ENCODE results near the gene PGAP3. TPM values are rescaled to one million over a fixed set of nuclear protein-coding genes. Genes with fewer than 3 reads are reported as not detected.

The PGAP3 gene
- total RNA-seq, 1 donor from 2014 or later = 12.2 TPM

- Mint-ChIP-seq H3K27me3 (ENCODE audit: low read depth, unreplicated experiment) (no peaks in the 10 kb centered on the region), H3K4me3 (ENCODE audit: unreplicated experiment) (peak overlapping the region; percentile 17), H3K4me1 (ENCODE audit: low read depth, unreplicated experiment) (peaks cover 18% of the 10 kb centered on the region), H3K36me3 (ENCODE audit: low read depth, unreplicated experiment) (peaks cover 6% of the 10 kb centered on the region), H3K9me3 (ENCODE audit: unreplicated experiment) (no peaks in the 10 kb centered on the region), H3K27ac (ENCODE audit: unreplicated experiment) (no peak overlapping the region)
- FAIRE-seq (no peak), DNase-seq (ENCODE audit: low read depth) (no peak)
- TF ChIP-seq EZH2 (IDR thresholded peaks at IDR 0.05; ENCODE audit: insufficient read depth, low read length) = no peak
- TF ChIP-seq CTCF (IDR thresholded peaks at IDR 0.05; ENCODE audit: insufficient read depth, low read depth, low read length) = no peak
- H2AFZ ChIP-seq (ENCODE audit: low read depth, low read length) = no peak overlapping the region
- no peak overlapping the region for H3K9ac ChIP-seq (ENCODE audit: low read length)
- peaks cover 22% of the 10 kb centered on the region for H3K4me1 ChIP-seq (ENCODE audit: insufficient read depth, low read length)
- H3K4me2 ChIP-seq (ENCODE audit: low read length) = no peak overlapping the region
- no peaks in the 10 kb centered on the region for H3K27me3 ChIP-seq (ENCODE audit: insufficient read depth, low read length)
- H4K20me1 ChIP-seq (ENCODE audit: insufficient read depth, low read length) = peaks cover 70% of the 10 kb centered on the region
- H3K36me3 ChIP-seq (ENCODE audit: insufficient read depth, low read length) = peaks cover 4% of the 10 kb centered on the region
- no peak overlapping the region for H3K27ac ChIP-seq (ENCODE audit: low read depth, low read length)
- H3K79me2 ChIP-seq (ENCODE audit: insufficient read depth, low read length) = peaks cover 66% of the 10 kb centered on the region
- H3K4me3 ChIP-seq (ENCODE audit: insufficient read depth, low read depth, low read length) = no peak overlapping the region
- no peaks in the 10 kb centered on the region for H3K9me3 ChIP-seq (ENCODE audit: insufficient read depth, low read depth, low read length)
These were observed 15.3 kb upstream of the PGAP3 start for GRCh38 chr17:39702901-39703893.

GRCh38 chr17:39701784-39702422, 14.0 kb upstream of the PGAP3 start:
- no peaks in the 10 kb centered on the region for H3K27me3 Mint-ChIP-seq (ENCODE audit: low read depth, unreplicated experiment)
- Histone ChIP-seq H2AFZ (ENCODE audit: low read depth, low read length) (no peak overlapping the region), H3K4me3 (ENCODE audit: insufficient read depth, low read depth, low read length) (no peak overlapping the region), H3K27me3 (ENCODE audit: insufficient read depth, low read length) (no peaks in the 10 kb centered on the region), H4K20me1 (ENCODE audit: insufficient read depth, low read length) (peaks cover 64% of the 10 kb centered on the region), H3K4me2 (ENCODE audit: low read length) (peak overlapping the region; percentile 93), H3K9ac (ENCODE audit: low read length) (no peak overlapping the region), H3K27ac (ENCODE audit: low read depth, low read length) (no peak overlapping the region), H3K9me3 (ENCODE audit: insufficient read depth, low read depth, low read length) (no peaks in the 10 kb centered on the region), H3K36me3 (ENCODE audit: insufficient read depth, low read length) (peaks cover 3% of the 10 kb centered on the region), H3K79me2 (ENCODE audit: insufficient read depth, low read length) (peaks cover 66% of the 10 kb centered on the region), H3K4me1 (ENCODE audit: insufficient read depth, low read length) (peaks cover 22% of the 10 kb centered on the region)
- H3K9me3 Mint-ChIP-seq (ENCODE audit: unreplicated experiment) = no peaks in the 10 kb centered on the region
- TF ChIP-seq EZH2 (IDR thresholded peaks at IDR 0.05; ENCODE audit: insufficient read depth, low read length) (no peak), CTCF (IDR thresholded peaks at IDR 0.05; ENCODE audit: insufficient read depth, low read depth, low read length) (no peak)
- DNase-seq (ENCODE audit: low read depth) (no peak), FAIRE-seq (no peak)
- H3K4me1 Mint-ChIP-seq (ENCODE audit: low read depth, unreplicated experiment) = peaks cover 18% of the 10 kb centered on the region
- H3K27ac Mint-ChIP-seq (ENCODE audit: unreplicated experiment) = no peak overlapping the region
- peaks cover 4% of the 10 kb centered on the region for H3K36me3 Mint-ChIP-seq (ENCODE audit: low read depth, unreplicated experiment)
- H3K4me3 Mint-ChIP-seq (ENCODE audit: unreplicated experiment) = peak overlapping the region; percentile 92
